CD4-positive, CD25-positive, alpha-beta regulatory T cell (primary cell): ENCODE measurements around the gene RNLS. TPM values are rescaled to one million over a fixed set of nuclear protein-coding genes. Genes with fewer than 3 reads are reported as not detected.

Experiments used
- ATAC-seq, 2 donors: fragments of 150-1000 bp; cut with Tn5 transposase; one replicate each; pipeline ENCODE4 v1.10.0; 2021; ENCODE audit warnings: low read depth in 2 of 2, moderate number of reproducible peaks in 2 of 2, moderate library complexity in 1 of 2
- DNase-seq, 3 donors: peaks; one replicate each; pipeline versions ENCODE4 v3.0.0 to v3.0.0-alpha.2; 2012 to 2022; ENCODE audit warnings: mixed read lengths in 1 of 3
- H3K27ac ChIP-seq: one replicate; pipeline ENCODE4 v1.7.0; 2013; ENCODE audit warnings: mild to moderate bottlenecking, low read length; ENCODE audit not compliant: insufficient read depth, poor library complexity, severe bottlenecking
- H3K27me3 ChIP-seq: one replicate; pipeline ENCODE4 v1.7.0; 2013; ENCODE audit warnings: low read length; ENCODE audit not compliant: control insufficient read depth, insufficient read depth
- H3K36me3 ChIP-seq: one replicate; pipeline ENCODE4 v1.7.0; 2013; ENCODE audit warnings: mild to moderate bottlenecking, low read length, moderate library complexity; ENCODE audit not compliant: control insufficient read depth, insufficient read depth
- H3K4me1 ChIP-seq: 2 replicates; pipeline ENCODE4 v1.7.0; 2013; ENCODE audit warnings: mild to moderate bottlenecking, low read length; ENCODE audit not compliant: insufficient read depth, control insufficient read depth, poor library complexity, severe bottlenecking
- H3K4me3 ChIP-seq: one replicate; pipeline ENCODE4 v1.7.0; 2013; ENCODE audit warnings: low read depth, mild to moderate bottlenecking, low read length, moderate library complexity
- H3K9me3 ChIP-seq, 2 experiments: 1 replicate in 1 of 2; 2 replicates in 1 of 2; pipeline ENCODE4 v1.7.0; 2013; ENCODE audit warnings: low read length in 2 of 2, mild to moderate bottlenecking in 1 of 2, moderate library complexity in 1 of 2; ENCODE audit not compliant: control insufficient read depth in 2 of 2
- H3K27ac Mint-ChIP-seq, 3 donors: one replicate each; pipeline ENCODE4 v1.8.0; 2020 to 2022; ENCODE audit warnings: mild to moderate bottlenecking in 3 of 3, mixed read lengths in 3 of 3, moderate library complexity in 2 of 3
- H3K27me3 Mint-ChIP-seq: one replicate; pipeline ENCODE4 v1.8.0; 2022; ENCODE audit warnings: mild to moderate bottlenecking, mixed read lengths
- H3K36me3 Mint-ChIP-seq: one replicate; pipeline ENCODE4 v1.8.0; 2020; ENCODE audit warnings: mixed read lengths
- H3K4me1 Mint-ChIP-seq, 4 donors: one replicate each; pipeline ENCODE4 v1.8.0; 2020 to 2022; ENCODE audit warnings: mixed read lengths in 4 of 4, mild to moderate bottlenecking in 1 of 4
- H3K4me3 Mint-ChIP-seq, 4 donors: one replicate each; pipeline ENCODE4 v1.8.0; 2020 to 2022; ENCODE audit warnings: mild to moderate bottlenecking in 4 of 4, mixed read lengths in 4 of 4, moderate library complexity in 3 of 4
- H3K9me3 Mint-ChIP-seq, 7 donors: one replicate each; pipeline ENCODE4 v1.8.0; 2020 to 2022; ENCODE audit warnings: mixed read lengths in 7 of 7, mild to moderate bottlenecking in 3 of 7, moderate library complexity in 2 of 7
- polyA plus RNA-seq, 4 donors: library from polyadenylated mRNA; unstranded; fragments of 300-500 nt; fragmentation: Illumina TruSeq; gene quantifications; one replicate each; pipeline ENCODE4 v1.2.3, GENCODE V29; 2021
- total RNA-seq: library from RNA; stranded (reverse); gene quantifications from one replicate; pipeline ENCODE4 v1.2.3, GENCODE V29; 2022

Gene RNLS
- total and polyA plus RNA-seq, 5 donors from 2014 or later, result 1.6 to 5.6 (median 4.4) TPM

GRCh38 chr10:88318803-88319202 lies 264.3 kb downstream of the RNLS start:
- DNase-seq, result peak in 1 of 3 donors; percentile 26
- H3K9me3 Mint-ChIP-seq, result peaks cover 3 to 33% (median 14%) of the 10 kb centered on the region in 7 donors
- H3K4me1 Mint-ChIP-seq, result peaks cover 0 to 2% (median 0%) of the 10 kb centered on the region in 4 donors

DNA sequence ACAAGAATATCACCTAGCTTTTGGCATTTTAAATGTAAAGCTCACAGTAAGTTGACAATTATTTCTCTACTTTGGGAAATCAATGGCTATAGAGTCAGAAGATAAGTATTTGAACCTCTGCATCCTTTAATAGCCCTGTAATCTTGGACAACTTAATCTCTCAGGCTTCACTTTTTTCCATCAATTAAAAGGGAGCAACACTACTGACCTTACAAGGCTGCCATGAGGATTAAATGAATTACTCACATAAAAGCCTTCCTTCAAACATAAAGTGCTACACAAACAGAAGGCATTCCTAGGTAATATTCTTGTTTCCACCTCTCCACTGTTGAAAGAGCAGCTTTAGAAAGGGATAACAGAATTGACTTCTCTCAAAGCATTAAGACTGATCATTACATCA lies 266.0 kb downstream of the RNLS start:
- no peak overlapping the region for H3K4me3 ChIP-seq
- Mint-ChIP-seq H3K27ac (no peak overlapping the region), H3K27me3 (no peaks in the 10 kb centered on the region), H3K4me1 (peaks cover 0 to 2% (median 0%) of the 10 kb centered on the region in 4 donors), H3K36me3 (peaks cover 11% of the 10 kb centered on the region), H3K4me3 (no peak overlapping the region), H3K9me3 (peaks cover 3 to 32% (median 14%) of the 10 kb centered on the region in 7 donors)
- H3K27me3 ChIP-seq, result no peaks in the 10 kb centered on the region
- no peaks in the 10 kb centered on the region for H3K4me1 ChIP-seq
- peaks cover 23 to 25% of the 10 kb centered on the region in 2 experiments for H3K9me3 ChIP-seq
- ATAC-seq (no peak), DNase-seq (no peak)
- H3K36me3 ChIP-seq, result no peaks in the 10 kb centered on the region
- H3K27ac ChIP-seq, result no peak overlapping the region

More at GRCh38 chr10:88318803-88319202, 264.3 kb downstream of the RNLS start:
- no peak overlapping the region for H3K27ac Mint-ChIP-seq
- peaks cover 11% of the 10 kb centered on the region for H3K36me3 Mint-ChIP-seq
- Histone ChIP-seq H3K27ac (no peak overlapping the region), H3K27me3 (no peaks in the 10 kb centered on the region), H3K4me3 (no peak overlapping the region), H3K4me1 (no peaks in the 10 kb centered on the region), H3K36me3 (no peaks in the 10 kb centered on the region), H3K9me3 (peaks cover 23 to 25% of the 10 kb centered on the region in 2 experiments)
- peaks cover 5% of the 10 kb centered on the region for H3K27me3 Mint-ChIP-seq
- no peak overlapping the region for H3K4me3 Mint-ChIP-seq
- ATAC-seq, result no peak

DNA sequence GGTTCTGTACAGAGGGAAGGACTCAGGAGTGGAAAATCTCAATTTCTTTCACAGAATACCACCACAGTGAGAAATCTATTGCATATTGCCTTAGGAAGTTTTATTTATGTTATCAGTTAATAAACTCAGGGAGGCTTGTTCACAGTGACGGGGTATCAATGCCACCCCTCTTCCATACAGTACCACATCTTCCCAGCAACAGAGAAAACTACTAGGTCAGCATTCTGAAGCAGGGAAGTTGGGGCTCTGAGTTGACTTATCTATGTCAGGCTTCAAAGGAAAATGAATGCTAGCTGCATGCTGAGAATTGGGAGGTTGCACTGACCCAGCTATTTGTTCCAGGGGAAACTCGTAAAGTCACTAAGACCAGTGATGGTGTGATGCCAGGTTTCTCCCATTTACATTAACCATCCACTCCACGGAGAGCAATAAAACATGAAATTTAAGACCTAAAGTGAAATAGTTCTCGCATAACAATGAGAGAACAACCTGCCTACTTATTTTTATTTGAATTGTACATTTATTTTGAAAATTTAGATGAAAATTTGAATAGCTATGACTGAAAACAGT lies 266.7 kb downstream of the RNLS start:
- H3K9me3 ChIP-seq, result peaks cover 23 to 25% of the 10 kb centered on the region in 2 experiments
- H3K4me3 ChIP-seq, result no peak overlapping the region
- Mint-ChIP-seq H3K9me3 (peaks cover 3 to 26% (median 14%) of the 10 kb centered on the region in 7 donors), H3K36me3 (peaks cover 7% of the 10 kb centered on the region), H3K27me3 (no peaks in the 10 kb centered on the region), H3K27ac (peak overlapping the region in 1 of 3 donors; percentile 20), H3K4me3 (no peak overlapping the region), H3K4me1 (peaks cover 0 to 2% (median 0%) of the 10 kb centered on the region in 4 donors)
- DNase-seq (no peak), ATAC-seq (no peak)
- H3K36me3 ChIP-seq, result no peaks in the 10 kb centered on the region
- H3K4me1 ChIP-seq, result no peaks in the 10 kb centered on the region
- H3K27ac ChIP-seq, result no peak overlapping the region
- no peaks in the 10 kb centered on the region for H3K27me3 ChIP-seq

GRCh38 chr10:88315755-88316154 lies 267.4 kb downstream of the RNLS start:
- peak overlapping the region in 1 of 3 donors; percentile 20 for H3K27ac Mint-ChIP-seq
- Histone ChIP-seq H3K4me3 (no peak overlapping the region), H3K36me3 (no peaks in the 10 kb centered on the region), H3K9me3 (peaks cover 21 to 24% of the 10 kb centered on the region in 2 experiments), H3K4me1 (no peaks in the 10 kb centered on the region), H3K27ac (no peak overlapping the region), H3K27me3 (no peaks in the 10 kb centered on the region)
- peaks cover 0 to 2% (median 0%) of the 10 kb centered on the region in 4 donors for H3K4me1 Mint-ChIP-seq
- no peak for ATAC-seq
- peaks cover 4% of the 10 kb centered on the region for H3K36me3 Mint-ChIP-seq
- H3K27me3 Mint-ChIP-seq, result no peaks in the 10 kb centered on the region
- no peak overlapping the region for H3K4me3 Mint-ChIP-seq
- H3K9me3 Mint-ChIP-seq, result peaks cover 0 to 20% (median 8%) of the 10 kb centered on the region in 7 donors
- no peak for DNase-seq

- H3K27me3 Mint-ChIP-seq, result no peaks in the 10 kb centered on the region
- Histone ChIP-seq H3K4me1 (no peaks in the 10 kb centered on the region), H3K9me3 (peaks cover 8 to 10% of the 10 kb centered on the region in 2 experiments), H3K27me3 (no peaks in the 10 kb centered on the region), H3K36me3 (no peaks in the 10 kb centered on the region), H3K27ac (no peak overlapping the region), H3K4me3 (no peak overlapping the region)
- H3K9me3 Mint-ChIP-seq, result peaks cover 0 to 8% (median 6%) of the 10 kb centered on the region in 7 donors
- ATAC-seq (no peak), DNase-seq (no peak)
- peaks cover 4% of the 10 kb centered on the region for H3K36me3 Mint-ChIP-seq
- no peak overlapping the region for H3K27ac Mint-ChIP-seq
- no peak overlapping the region for H3K4me3 Mint-ChIP-seq
- H3K4me1 Mint-ChIP-seq, result peaks cover 0 to 2% (median 0%) of the 10 kb centered on the region in 4 donors
Measured at GRCh38 chr10:88314362-88314761, 268.8 kb downstream of the RNLS start.

GRCh38 chr10:88313878-88314277 lies 269.2 kb downstream of the RNLS start:
- Mint-ChIP-seq H3K9me3 (peaks cover 0 to 6% (median 2%) of the 10 kb centered on the region in 7 donors), H3K4me3 (no peak overlapping the region), H3K4me1 (peaks cover 0 to 2% (median under 1%) of the 10 kb centered on the region in 4 donors), H3K27me3 (no peaks in the 10 kb centered on the region), H3K27ac (no peak overlapping the region), H3K36me3 (peaks cover 1% of the 10 kb centered on the region)
- DNase-seq (no peak), ATAC-seq (no peak)
- H3K27me3 ChIP-seq, result no peaks in the 10 kb centered on the region
- H3K4me1 ChIP-seq, result no peaks in the 10 kb centered on the region
- no peaks in the 10 kb centered on the region for H3K36me3 ChIP-seq
- peaks cover 3 to 5% of the 10 kb centered on the region in 2 experiments for H3K9me3 ChIP-seq
- H3K27ac ChIP-seq, result no peak overlapping the region
- H3K4me3 ChIP-seq, result no peak overlapping the region

DNA sequence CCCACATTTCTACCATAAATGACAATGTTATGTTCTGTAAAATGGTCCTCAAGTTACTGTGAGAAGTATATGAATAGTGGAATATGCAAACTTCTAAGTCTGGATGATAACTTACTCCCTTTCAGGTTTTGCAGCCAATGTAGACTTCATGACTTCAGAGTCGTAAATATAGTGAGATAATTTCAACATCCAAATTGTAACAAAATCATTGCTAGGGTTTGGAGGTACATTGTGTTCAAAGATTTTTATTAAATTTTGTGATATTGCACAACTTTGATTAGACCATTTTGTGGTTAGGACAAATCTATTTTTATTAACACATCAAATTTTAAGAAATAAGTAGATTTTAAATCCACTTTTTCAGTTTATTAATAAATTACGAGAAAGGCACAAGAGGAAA lies 270.3 kb downstream of the RNLS start:
- ATAC-seq, result no peak
- H3K27ac ChIP-seq, result no peak overlapping the region

DNA sequence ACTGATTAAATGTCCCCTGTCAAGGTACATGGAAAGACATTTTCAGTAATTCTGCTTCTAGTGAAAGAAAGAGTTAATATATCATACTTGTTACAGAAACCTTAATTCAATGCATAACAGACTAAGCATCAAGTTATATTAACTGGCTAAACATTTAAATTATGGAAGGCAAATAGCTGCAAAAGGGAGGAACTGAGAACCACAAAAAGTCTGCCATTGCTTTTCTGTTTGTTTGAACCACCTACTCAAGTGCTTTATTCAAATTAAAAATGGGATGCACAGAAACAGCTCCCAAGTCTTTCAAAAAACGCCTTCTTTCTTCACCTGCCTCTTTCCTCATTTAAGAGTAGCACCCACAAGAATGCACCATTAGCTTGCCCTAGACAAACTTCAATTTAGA lies 271.9 kb downstream of the RNLS start:
- Histone ChIP-seq H3K4me3 (no peak overlapping the region), H3K36me3 (no peaks in the 10 kb centered on the region), H3K9me3 (no peaks in the 10 kb centered on the region), H3K27ac (no peak overlapping the region), H3K27me3 (no peaks in the 10 kb centered on the region), H3K4me1 (no peaks in the 10 kb centered on the region)
- no peak overlapping the region for H3K4me3 Mint-ChIP-seq
- no peak for ATAC-seq
- peaks cover 3% of the 10 kb centered on the region for H3K36me3 Mint-ChIP-seq
- no peak overlapping the region for H3K27ac Mint-ChIP-seq
- no peak for DNase-seq
- peaks cover 0 to 3% (median 0%) of the 10 kb centered on the region in 7 donors for H3K9me3 Mint-ChIP-seq
- H3K4me1 Mint-ChIP-seq, result peaks cover 0 to 2% (median 1%) of the 10 kb centered on the region in 4 donors
- no peaks in the 10 kb centered on the region for H3K27me3 Mint-ChIP-seq

More for the DNA sequence above, 270.3 kb downstream of the RNLS start:
- no peaks in the 10 kb centered on the region for H3K4me1 ChIP-seq
- Mint-ChIP-seq H3K36me3 (peaks cover 3% of the 10 kb centered on the region), H3K4me3 (no peak overlapping the region), H3K27me3 (no peaks in the 10 kb centered on the region), H3K9me3 (peaks cover 0 to 6% (median 0%) of the 10 kb centered on the region in 7 donors), H3K4me1 (peaks cover 0 to 2% (median 1%) of the 10 kb centered on the region in 4 donors), H3K27ac (no peak overlapping the region)
- H3K36me3 ChIP-seq, result no peaks in the 10 kb centered on the region
- no peak for DNase-seq
- H3K4me3 ChIP-seq, result no peak overlapping the region
- H3K9me3 ChIP-seq, result no peaks in the 10 kb centered on the region
- no peaks in the 10 kb centered on the region for H3K27me3 ChIP-seq
